IPS-15b (cell line): ENCODE data around the gene CREG1.

Experiments
- H3K27me3 ChIP-seq: one replicate; pipeline ENCODE4 v1.6.1; 2013; ENCODE audit warnings: low read length; ENCODE audit not compliant: control insufficient read depth, insufficient read depth
- H3K36me3 ChIP-seq: one replicate; pipeline ENCODE4 v1.6.1; 2013; ENCODE audit warnings: low read length; ENCODE audit not compliant: control insufficient read depth, insufficient read depth
- H3K4me1 ChIP-seq: one replicate; pipeline ENCODE4 v1.6.1; 2013; ENCODE audit warnings: mild to moderate bottlenecking, low read length; ENCODE audit not compliant: control insufficient read depth, insufficient read depth
- H3K4me3 ChIP-seq: one replicate; pipeline ENCODE4 v1.5.1; 2013; ENCODE audit warnings: low read depth, low read length
- H3K9ac ChIP-seq: one replicate; pipeline ENCODE4 v1.6.1; 2013; ENCODE audit warnings: low read depth, mild to moderate bottlenecking, low read length
- H3K9me3 ChIP-seq: one replicate; pipeline ENCODE4 v1.6.1; 2013; ENCODE audit warnings: mild to moderate bottlenecking, low read length; ENCODE audit not compliant: control insufficient read depth, insufficient read depth

Gene CREG1

DNA sequence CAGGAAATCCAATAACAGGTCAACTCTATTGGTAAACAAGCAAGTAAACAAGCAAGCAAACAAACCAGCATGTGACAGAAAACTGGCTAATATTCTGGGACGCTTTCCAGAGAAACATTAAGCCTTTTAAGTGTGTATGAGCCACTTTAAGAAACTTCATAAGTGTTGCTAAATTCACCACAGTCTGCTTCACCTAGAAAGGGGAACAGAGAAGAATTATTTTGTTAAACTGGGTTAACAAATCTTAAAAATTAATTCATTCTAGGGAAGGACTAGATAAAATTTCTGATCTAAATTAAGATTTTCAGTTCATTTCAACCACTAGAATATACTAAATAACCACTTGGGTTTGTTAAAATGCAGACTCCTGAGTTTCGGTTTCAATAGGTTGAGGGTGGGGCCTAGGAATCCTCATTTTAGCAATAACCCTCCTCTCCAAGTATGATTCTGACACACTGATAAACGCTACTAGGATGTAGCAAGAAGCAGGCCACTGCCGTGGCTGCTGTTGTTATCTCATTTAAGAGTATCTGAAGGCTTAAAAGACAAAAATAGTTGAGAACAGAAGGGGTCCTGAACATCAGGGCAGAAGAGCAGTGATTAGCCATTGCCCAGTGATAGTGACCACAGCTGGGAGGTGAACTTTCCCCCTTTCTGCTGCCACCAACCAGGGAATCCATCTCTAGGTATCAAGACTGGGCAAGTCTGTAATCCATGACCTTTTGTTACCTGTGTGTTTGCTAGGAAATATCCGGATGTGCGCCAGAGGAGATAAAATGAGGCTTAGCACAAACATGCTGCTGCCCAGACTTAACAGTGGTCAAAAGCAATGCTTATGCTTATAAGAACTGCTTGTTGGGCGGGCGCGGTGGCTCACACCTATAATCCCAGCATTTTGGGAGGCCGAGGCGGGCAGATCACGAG lies 11.2 kb downstream of the CREG1 start:
- Histone ChIP-seq H3K27me3 (no peaks in the 10 kb centered on the region), H3K9me3 (no peaks in the 10 kb centered on the region), H3K4me3 (no peak overlapping the region), H3K36me3 (no peaks in the 10 kb centered on the region), H3K4me1 (no peaks in the 10 kb centered on the region), H3K9ac (no peak overlapping the region)

DNA sequence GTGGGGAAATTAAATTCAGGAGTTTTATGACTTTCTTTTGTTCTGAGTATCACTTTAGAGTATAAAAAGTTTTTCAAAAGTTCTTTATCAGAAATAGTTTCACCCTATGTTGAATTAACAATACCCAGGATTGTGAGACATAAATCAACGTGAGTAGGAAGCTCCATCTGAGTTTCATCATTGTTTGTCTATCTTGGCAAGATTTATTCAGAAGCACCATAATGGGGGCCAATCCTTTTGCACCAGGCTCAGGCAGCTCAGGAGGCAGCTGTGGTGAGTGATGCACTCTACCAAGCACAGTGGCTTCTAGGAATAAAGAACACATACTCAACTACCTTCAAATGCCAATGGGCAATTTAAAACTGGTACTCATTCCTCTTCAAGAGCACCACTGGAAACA lies 12.0 kb downstream of the CREG1 start:
- no peak overlapping the region for H3K4me3 ChIP-seq

DNA sequence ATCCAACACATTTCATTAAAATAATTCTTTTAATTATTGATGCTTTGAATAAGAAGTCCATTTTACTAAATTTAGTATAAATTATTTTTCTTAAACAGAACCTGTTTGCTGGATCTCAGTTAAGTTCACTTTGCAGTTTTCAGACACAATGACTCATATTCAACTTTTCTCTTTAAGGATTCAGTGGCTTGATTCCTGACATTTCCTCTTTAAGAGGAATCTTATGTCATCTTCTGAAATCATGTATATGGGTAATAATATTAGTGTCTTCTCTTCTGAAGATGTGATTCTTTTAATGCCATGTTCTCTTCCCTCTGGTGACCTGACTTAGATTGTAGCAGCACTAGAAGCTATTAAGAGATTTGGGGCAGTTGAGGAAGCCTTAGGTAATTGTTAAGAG lies 12.6 kb downstream of the CREG1 start:
- Histone ChIP-seq H3K9me3 (no peaks in the 10 kb centered on the region), H3K4me1 (no peaks in the 10 kb centered on the region), H3K36me3 (no peaks in the 10 kb centered on the region), H3K4me3 (no peak overlapping the region), H3K9ac (no peak overlapping the region), H3K27me3 (no peaks in the 10 kb centered on the region)

More for the DNA sequence above, 12.0 kb downstream of the CREG1 start:
- Histone ChIP-seq H3K9me3 (no peaks in the 10 kb centered on the region), H3K27me3 (no peaks in the 10 kb centered on the region), H3K36me3 (no peaks in the 10 kb centered on the region), H3K9ac (no peak overlapping the region), H3K4me1 (no peaks in the 10 kb centered on the region)

DNA sequence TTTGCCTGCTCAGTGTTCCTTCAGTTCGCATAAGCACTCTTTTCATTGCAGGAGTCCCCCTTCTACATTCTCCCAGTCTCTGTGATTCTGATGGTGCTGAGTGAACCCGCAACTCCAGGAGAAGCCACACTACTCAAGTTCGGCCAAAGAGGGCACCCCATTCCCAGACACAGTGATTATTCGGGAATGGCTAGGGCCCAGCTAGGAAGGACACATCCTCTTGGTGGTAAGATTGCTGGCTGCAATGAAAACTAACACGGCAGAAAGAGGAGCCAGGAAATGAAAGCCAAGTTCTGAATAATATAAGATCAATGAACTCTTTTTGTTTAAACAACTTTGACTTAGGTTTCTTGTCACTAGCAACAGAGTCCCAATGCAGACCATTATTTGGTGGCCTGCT lies 14.9 kb downstream of the CREG1 start:
- no peaks in the 10 kb centered on the region for H3K9me3 ChIP-seq
- H3K36me3 ChIP-seq, result no peaks in the 10 kb centered on the region
- no peaks in the 10 kb centered on the region for H3K4me1 ChIP-seq
- no peak overlapping the region for H3K4me3 ChIP-seq
- no peaks in the 10 kb centered on the region for H3K27me3 ChIP-seq
- H3K9ac ChIP-seq, result no peak overlapping the region

DNA sequence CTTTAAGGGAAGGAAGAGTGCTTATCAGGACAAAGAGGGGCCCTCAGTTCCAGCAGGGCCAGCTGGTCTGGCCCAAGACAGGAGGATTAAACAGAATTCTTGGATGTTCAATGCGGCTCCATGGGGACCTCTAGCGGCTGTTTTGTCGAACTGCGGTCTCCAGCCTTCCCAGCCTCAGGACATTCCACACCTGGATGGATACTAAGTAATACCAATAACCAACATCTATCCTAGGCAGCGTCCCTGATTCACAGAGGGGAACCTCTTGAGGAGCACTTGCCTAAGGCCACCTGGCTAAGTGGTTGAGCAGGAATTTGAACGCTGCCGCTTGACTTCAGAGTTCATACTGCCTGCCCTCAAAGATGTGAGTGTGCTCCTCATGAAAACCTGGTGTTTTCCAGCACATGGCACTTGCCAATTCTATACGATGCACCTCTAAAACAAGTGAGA lies 19.7 kb downstream of the CREG1 start:
- Histone ChIP-seq H3K27me3 (peaks cover 3% of the 10 kb centered on the region), H3K4me1 (no peaks in the 10 kb centered on the region), H3K9ac (no peak overlapping the region), H3K36me3 (no peaks in the 10 kb centered on the region), H3K4me3 (no peak overlapping the region), H3K9me3 (no peaks in the 10 kb centered on the region)

DNA sequence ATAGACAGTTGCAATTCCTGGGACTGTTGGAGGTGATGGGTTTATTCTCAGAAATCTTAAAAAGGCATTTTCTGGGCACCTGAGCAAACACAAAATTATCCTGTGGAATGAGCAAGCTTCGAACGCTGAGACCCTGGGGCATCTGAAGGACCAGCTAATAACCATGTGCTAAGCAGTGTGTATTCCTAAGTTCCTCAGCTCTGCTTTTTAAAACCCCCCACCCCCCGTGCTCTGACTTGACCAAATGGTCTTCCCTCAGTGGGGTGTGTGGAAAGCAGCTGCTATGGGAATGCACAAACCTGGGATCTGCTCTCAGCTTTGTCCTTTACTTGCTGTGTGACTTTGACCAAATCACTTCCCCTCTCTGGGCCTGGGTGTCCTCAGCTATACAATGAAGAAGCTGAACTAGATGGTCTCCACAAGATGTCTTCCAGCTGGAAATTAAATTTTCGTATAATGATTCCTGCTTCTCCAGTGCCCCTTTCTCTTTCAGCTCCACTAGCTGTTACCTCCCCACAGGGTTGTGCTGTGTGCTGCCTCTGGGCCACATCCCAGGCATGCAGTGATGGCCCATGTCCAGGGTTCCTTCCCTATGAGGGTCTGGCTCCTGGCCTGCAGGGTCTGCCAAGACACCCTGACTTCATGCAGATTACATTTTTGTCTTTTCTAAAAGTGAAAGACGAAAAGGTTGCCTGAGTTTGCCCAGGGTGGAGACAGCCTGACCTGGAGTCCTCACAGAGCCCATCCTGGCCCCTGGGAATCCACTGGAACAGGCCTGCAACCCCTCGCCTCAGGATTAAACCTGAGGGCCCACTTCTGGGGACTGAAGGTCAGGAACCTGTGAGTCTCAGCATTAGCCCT lies 20.4 kb downstream of the CREG1 start:
- Histone ChIP-seq H3K4me1 (no peaks in the 10 kb centered on the region), H3K4me3 (no peak overlapping the region), H3K9ac (no peak overlapping the region), H3K9me3 (no peaks in the 10 kb centered on the region), H3K27me3 (peaks cover 3% of the 10 kb centered on the region), H3K36me3 (no peaks in the 10 kb centered on the region)

DNA sequence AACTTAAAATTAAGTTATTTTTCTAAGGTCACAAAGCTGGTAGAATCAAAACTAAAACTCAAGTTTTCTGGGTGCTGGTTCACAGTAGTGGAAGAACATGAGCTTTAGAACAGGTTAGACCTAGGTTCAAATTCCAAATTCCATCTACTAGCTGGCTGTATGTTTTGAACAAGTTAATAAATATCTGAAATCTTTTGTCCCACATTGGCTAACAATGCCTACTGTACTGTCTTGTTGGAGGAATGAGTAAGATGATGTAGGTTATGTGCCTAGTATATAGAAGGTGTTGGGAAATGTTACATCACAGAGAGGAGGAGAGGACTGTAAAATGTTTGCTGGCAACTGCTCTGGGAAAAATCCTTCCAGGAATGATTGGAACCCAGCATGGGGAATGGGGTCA lies 21.2 kb downstream of the CREG1 start:
- H3K9ac ChIP-seq, result no peak overlapping the region
- no peaks in the 10 kb centered on the region for H3K9me3 ChIP-seq
- no peaks in the 10 kb centered on the region for H3K36me3 ChIP-seq
- H3K27me3 ChIP-seq, result peaks cover 3% of the 10 kb centered on the region
- H3K4me1 ChIP-seq, result no peaks in the 10 kb centered on the region
- H3K4me3 ChIP-seq, result no peak overlapping the region

DNA sequence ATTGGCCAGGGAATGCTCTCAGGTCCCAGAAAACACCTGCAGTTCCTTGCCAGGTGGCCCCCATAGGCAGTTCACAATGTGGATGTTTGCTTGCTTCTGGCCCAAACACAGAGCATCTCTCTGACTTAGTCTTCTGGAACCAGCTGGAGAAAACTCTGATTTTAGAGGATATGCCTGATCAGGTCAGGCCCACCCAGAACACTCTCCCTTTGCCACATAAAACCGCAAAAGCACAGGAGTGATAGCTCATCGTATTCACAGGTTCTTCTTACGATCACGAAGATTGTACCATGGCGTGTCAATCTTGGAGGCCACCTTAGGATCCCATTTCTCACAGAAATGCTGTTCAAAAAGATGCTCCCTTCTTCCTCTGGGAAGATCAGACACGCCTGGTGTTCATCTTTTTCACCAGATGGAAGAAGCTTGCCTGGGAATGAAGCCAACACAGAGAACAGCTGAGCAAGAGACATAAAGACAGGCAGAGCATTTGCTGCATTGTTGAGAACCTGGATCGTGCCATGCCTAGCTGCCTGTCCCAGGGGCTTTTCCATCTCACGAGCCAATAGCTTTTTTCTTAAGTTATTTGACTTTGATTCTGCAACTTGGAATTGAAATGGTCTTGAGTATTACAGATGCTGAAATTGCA lies 23.6 kb downstream of the CREG1 start:
- H3K9ac ChIP-seq, result no peak overlapping the region
- H3K36me3 ChIP-seq, result no peaks in the 10 kb centered on the region
- H3K27me3 ChIP-seq, result peaks cover 11% of the 10 kb centered on the region
- no peak overlapping the region for H3K4me3 ChIP-seq
- no peaks in the 10 kb centered on the region for H3K4me1 ChIP-seq
- H3K9me3 ChIP-seq, result no peaks in the 10 kb centered on the region

DNA sequence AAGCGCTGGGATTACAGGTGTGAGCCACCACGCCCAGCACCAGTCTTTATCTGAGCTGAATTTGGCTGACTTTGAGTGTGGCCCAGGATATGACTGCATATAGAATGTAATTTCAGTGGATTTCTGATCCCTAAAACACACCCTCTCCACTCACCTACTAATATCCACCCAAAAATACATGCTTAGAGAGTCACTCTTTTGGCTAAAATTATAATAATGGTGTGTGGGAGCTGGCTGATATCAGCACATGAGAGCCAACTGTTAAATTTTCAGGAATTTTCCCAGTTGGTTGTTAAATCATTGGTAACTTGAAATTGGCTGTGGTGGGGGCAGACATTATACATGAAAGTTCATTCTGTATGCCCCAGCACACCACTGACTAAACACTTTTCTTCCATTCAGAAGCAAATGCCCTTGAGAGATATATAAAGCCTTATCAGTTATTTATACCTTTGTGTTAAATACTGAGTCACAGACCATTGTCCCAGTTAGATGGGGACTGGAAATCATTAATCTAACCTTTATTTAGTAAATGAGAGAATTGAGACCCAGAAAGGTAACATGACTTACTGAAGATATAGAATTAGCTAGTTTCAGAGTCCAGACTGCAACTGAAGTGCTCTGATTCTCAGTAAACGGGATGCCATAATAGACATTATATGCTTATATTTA lies 25.4 kb downstream of the CREG1 start:
- H3K9me3 ChIP-seq, result no peaks in the 10 kb centered on the region
- no peaks in the 10 kb centered on the region for H3K36me3 ChIP-seq
- H3K9ac ChIP-seq, result no peak overlapping the region
- no peak overlapping the region for H3K4me3 ChIP-seq
- H3K4me1 ChIP-seq, result no peaks in the 10 kb centered on the region
- peaks cover 11% of the 10 kb centered on the region for H3K27me3 ChIP-seq

DNA sequence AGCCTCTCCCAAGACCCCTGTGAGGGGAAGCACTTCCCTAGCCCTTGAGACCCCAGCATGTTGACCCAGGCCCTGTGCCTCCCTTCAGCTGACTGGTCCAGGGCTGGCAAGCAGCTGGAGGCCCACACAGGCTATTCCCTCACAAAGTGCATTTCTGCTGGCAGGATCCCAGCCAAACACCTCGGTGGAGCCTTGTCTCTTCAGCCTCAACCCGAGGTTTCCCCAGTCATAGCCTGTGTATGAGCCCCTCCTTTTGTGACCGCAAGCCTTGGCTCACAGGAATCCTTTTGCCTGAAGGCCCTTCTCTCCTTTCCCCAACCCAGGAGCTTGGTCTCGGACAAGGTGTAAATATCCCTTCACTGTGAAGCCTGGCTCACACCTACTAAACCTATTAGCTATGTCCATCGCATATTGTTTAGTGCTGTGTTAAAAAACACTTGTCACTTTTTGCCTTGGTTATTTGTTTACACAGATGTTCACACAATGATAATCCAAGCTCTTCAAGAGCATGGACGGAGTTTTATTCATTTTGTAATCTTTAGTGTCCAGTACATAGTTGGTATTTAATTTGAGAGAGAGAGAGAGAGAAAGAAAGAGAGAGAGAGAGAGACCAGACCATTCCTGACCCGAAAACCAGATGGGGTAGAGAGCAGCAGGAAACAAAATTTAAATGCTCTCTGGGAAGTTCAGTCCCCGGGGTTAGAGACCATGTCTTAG lies 26.7 kb downstream of the CREG1 start:
- Histone ChIP-seq H3K9me3 (no peaks in the 10 kb centered on the region), H3K27me3 (peaks cover 11% of the 10 kb centered on the region), H3K4me3 (no peak overlapping the region), H3K9ac (no peak overlapping the region), H3K36me3 (no peaks in the 10 kb centered on the region), H3K4me1 (no peaks in the 10 kb centered on the region)

DNA sequence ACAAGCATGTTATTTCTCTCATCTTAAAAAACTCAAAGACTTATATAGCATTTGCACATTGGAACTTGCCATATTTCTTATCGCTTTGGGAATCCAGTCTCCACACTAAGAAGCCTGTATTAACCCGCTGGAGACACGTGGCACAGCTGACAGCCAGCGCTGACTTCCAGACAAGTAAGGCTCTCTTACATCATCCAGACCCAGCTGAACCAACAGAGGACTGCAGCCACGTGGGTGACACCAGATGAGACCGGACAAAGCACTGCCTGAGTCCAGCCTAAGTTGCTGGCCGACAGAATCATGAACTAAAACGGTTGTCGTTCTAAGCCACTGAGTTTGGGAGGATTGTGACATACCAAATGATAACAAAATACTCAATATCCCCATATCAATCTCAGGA lies 28.9 kb downstream of the CREG1 start:
- Histone ChIP-seq H3K4me3 (no peak overlapping the region), H3K9me3 (no peaks in the 10 kb centered on the region), H3K27me3 (peaks cover 8% of the 10 kb centered on the region), H3K4me1 (no peaks in the 10 kb centered on the region), H3K9ac (no peak overlapping the region), H3K36me3 (no peaks in the 10 kb centered on the region)
